ENCODE data around the gene PANK3. TPM values are rescaled to one million over a fixed set of nuclear protein-coding genes. Genes with fewer than 3 reads are reported as not detected.

Gene PANK3
- total and polyA plus RNA-seq, 4 donors: 10.9 to 79.4 (median 42.4) TPM

DNA sequence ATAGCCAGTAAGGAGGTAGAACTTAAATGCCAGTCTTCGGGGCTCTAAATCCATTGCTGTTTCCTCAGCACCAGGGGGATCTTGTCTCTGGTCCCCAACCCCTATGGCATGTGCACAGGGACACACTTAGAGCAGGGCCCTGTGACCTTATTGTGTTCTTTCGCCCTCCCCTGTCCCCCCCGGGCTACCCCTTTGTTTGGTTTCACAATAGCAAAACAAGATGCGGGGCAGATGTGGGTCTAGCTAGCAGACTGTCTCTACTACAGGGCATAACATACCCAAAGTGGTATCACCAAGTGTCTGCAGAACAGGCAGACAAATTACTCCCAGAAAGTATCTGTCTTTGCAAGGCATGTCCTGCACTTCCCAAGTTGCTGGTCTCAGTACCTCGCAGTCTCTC is 48.0 kb downstream of the PANK3 start:
- TF ChIP-seq, protein P1, sequence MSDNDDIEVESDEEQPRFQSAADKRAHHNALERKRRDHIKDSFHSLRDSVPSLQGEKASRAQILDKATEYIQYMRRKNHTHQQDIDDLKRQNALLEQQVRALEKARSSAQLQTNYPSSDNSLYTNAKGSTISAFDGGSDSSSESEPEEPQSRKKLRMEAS (IDR thresholded peaks at IDR 0.05): no peak
- no peak for TF ChIP-seq YY1 (IDR thresholded peaks at IDR 0.05)
- no peak for TF ChIP-seq NR2F2 (IDR thresholded peaks at IDR 0.05)
- TF ChIP-seq JUND (IDR thresholded peaks at IDR 0.05): no peak
- TF ChIP-seq, protein P2, sequence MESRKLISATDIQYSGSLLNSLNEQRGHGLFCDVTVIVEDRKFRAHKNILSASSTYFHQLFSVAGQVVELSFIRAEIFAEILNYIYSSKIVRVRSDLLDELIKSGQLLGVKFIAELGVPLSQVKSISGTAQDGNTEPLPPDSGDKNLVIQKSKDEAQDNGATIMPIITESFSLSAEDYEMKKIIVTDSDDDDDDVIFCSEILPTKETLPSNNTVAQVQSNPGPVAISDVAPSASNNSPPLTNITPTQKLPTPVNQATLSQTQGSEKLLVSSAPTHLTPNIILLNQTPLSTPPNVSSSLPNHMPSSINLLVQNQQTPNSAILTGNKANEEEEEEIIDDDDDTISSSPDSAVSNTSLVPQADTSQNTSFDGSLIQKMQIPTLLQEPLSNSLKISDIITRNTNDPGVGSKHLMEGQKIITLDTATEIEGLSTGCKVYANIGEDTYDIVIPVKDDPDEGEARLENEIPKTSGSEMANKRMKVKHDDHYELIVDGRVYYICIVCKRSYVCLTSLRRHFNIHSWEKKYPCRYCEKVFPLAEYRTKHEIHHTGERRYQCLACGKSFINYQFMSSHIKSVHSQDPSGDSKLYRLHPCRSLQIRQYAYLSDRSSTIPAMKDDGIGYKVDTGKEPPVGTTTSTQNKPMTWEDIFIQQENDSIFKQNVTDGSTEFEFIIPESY (IDR thresholded peaks at IDR 0.05): no peak
- no peak for TF ChIP-seq TAF1 (conservative IDR thresholded peaks at IDR 0.05)
- TF ChIP-seq, protein P3, sequence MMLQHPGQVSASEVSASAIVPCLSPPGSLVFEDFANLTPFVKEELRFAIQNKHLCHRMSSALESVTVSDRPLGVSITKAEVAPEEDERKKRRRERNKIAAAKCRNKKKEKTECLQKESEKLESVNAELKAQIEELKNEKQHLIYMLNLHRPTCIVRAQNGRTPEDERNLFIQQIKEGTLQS (IDR thresholded peaks at IDR 0.05): no peak
- no peak for TF ChIP-seq RXRA (IDR thresholded peaks at IDR 0.05)
- TF ChIP-seq, protein P4, sequence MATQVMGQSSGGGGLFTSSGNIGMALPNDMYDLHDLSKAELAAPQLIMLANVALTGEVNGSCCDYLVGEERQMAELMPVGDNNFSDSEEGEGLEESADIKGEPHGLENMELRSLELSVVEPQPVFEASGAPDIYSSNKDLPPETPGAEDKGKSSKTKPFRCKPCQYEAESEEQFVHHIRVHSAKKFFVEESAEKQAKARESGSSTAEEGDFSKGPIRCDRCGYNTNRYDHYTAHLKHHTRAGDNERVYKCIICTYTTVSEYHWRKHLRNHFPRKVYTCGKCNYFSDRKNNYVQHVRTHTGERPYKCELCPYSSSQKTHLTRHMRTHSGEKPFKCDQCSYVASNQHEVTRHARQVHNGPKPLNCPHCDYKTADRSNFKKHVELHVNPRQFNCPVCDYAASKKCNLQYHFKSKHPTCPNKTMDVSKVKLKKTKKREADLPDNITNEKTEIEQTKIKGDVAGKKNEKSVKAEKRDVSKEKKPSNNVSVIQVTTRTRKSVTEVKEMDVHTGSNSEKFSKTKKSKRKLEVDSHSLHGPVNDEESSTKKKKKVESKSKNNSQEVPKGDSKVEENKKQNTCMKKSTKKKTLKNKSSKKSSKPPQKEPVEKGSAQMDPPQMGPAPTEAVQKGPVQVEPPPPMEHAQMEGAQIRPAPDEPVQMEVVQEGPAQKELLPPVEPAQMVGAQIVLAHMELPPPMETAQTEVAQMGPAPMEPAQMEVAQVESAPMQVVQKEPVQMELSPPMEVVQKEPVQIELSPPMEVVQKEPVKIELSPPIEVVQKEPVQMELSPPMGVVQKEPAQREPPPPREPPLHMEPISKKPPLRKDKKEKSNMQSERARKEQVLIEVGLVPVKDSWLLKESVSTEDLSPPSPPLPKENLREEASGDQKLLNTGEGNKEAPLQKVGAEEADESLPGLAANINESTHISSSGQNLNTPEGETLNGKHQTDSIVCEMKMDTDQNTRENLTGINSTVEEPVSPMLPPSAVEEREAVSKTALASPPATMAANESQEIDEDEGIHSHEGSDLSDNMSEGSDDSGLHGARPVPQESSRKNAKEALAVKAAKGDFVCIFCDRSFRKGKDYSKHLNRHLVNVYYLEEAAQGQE (IDR thresholded peaks at IDR 0.05): no peak
- no peak for TF ChIP-seq GABPA (IDR thresholded peaks at IDR 0.05 in 1 of 2, conservative IDR thresholded peaks at IDR 0.05 in 1 of 2)
- TF ChIP-seq HNF4G (IDR thresholded peaks at IDR 0.05): no peak
- TF ChIP-seq FOXA1 (IDR thresholded peaks at IDR 0.05): no peak
- WGBS: 93% methylated on average over 5 of the region's 5 CpGs
- peaks cover 0 to 4% (median 0%) of the 10 kb centered on the region in 4 donors for H3K27me3 ChIP-seq (ENCODE audit: control insufficient read depth in 4 of 4, insufficient read depth in 4 of 4, low read length in 3 of 4)
- no peaks in the 10 kb centered on the region for H3K36me3 ChIP-seq (ENCODE audit: control insufficient read depth in 4 of 4, insufficient read depth in 3 of 4, low read depth in 1 of 4, low read length in 3 of 4)
- no peak for DNase-seq (ENCODE audit: low spot score)
- H3K4me1 ChIP-seq (ENCODE audit: control insufficient read depth in 4 of 4, insufficient read depth in 4 of 4, low read length in 3 of 4): peaks cover 3 to 8% (median 4%) of the 10 kb centered on the region in 4 donors
- no peak overlapping the region for H3K4me3 ChIP-seq (ENCODE audit: low read depth in 1 of 3, low read length in 3 of 3)
- no peak overlapping the region for H3K9ac ChIP-seq (ENCODE audit: low read depth in 1 of 2, low read length in 2 of 2)
- H3K9me3 ChIP-seq (ENCODE audit: control insufficient read depth in 4 of 4, low read length in 3 of 4): peaks cover 0 to 7% (median under 1%) of the 10 kb centered on the region in 4 donors
- no peak overlapping the region for H3K27ac ChIP-seq (ENCODE audit: low read depth in 1 of 2, low read length in 2 of 2)

DNA sequence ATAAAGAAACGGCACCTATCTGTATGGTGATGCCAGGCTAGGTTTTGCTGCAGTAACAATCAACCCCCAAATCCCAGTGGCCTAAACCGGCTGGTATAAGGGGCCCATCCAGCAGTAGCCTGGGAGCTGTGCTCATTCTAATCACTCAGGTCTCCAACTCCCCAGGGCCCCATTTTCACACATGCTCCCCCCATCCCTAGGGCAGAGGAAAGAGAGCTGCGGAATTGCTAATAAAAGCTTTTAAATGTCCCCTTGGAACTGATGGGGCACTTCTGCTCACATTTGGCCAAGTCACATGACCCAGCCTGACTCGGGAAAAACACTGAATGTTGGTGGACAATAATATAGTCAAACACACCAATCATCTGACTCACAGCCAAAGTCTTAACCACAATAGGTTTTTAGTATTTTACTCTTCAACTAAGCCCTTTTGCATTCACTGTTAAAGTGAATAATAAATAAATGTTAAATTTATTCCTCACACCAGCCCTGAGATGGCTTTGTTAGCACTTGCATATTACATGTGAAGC is 48.5 kb downstream of the PANK3 start:
- H3K9ac ChIP-seq (ENCODE audit: low read depth in 1 of 2, low read length in 2 of 2): no peak overlapping the region
- H3K9me3 ChIP-seq (ENCODE audit: control insufficient read depth in 4 of 4, low read length in 3 of 4): peaks cover 0 to 7% (median under 1%) of the 10 kb centered on the region in 4 donors
- TF ChIP-seq RXRA (IDR thresholded peaks at IDR 0.05): no peak
- TF ChIP-seq HNF4G (IDR thresholded peaks at IDR 0.05): no peak
- TF ChIP-seq EGR1 (IDR thresholded peaks at IDR 0.05; ENCODE audit: low read depth in 2 of 2): no peak
- TF ChIP-seq TAF1 (conservative IDR thresholded peaks at IDR 0.05): no peak
- no peak for TF ChIP-seq HNF4A (conservative IDR thresholded peaks at IDR 0.05)
- TF ChIP-seq, protein P1 (IDR thresholded peaks at IDR 0.05): no peak
- peaks cover 3 to 8% (median 4%) of the 10 kb centered on the region in 4 donors for H3K4me1 ChIP-seq (ENCODE audit: control insufficient read depth in 4 of 4, insufficient read depth in 4 of 4, low read length in 3 of 4)
- no peaks in the 10 kb centered on the region for H3K36me3 ChIP-seq (ENCODE audit: control insufficient read depth in 4 of 4, insufficient read depth in 3 of 4, low read depth in 1 of 4, low read length in 3 of 4)
- peaks cover 0 to 4% (median 0%) of the 10 kb centered on the region in 4 donors for H3K27me3 ChIP-seq (ENCODE audit: control insufficient read depth in 4 of 4, insufficient read depth in 4 of 4, low read length in 3 of 4)
- DNase-seq (ENCODE audit: low spot score): no peak
- 88% methylated on average over 4 of the region's 4 CpGs for WGBS
- H3K4me3 ChIP-seq (ENCODE audit: low read depth in 1 of 3, low read length in 3 of 3): no peak overlapping the region
- no peak overlapping the region for H3K27ac ChIP-seq (ENCODE audit: low read depth in 1 of 2, low read length in 2 of 2)

Measured in liver (tissue), 9 donors.